ENCODE results near the gene SNX20.

Gene SNX20

GRCh38 chr16:50681021-50681885 lies at the start of gene SNX20:
TSS of gene SNX20 (minus strand) at chr16:50681312. CDS start at chr16:50677526, 3,786 bp downstream.
- no peak for DNase-seq

GRCh38 chr16:50724306-50724705 lies 43.2 kb upstream of the SNX20 start:
- DNase-seq: peak; percentile 47

- DNase-seq: no peak
These were observed 41.8 kb upstream of the SNX20 start for GRCh38 chr16:50722960-50723359.

GRCh38 chr16:50722405-50722737 lies 41.3 kb upstream of the SNX20 start:
- no peak for DNase-seq

GRCh38 chr16:50721549-50722404 lies 40.7 kb upstream of the SNX20 start:
- DNase-seq: no peak

GRCh38 chr16:50719401-50720337 lies 38.6 kb upstream of the SNX20 start:
- DNase-seq: peak; percentile 67

- DNase-seq: no peak
These were observed 37.8 kb upstream of the SNX20 start for GRCh38 chr16:50718761-50719400.

- DNase-seq: no peak
These were observed 37.1 kb upstream of the SNX20 start for GRCh38 chr16:50718061-50718760.

GRCh38 chr16:50717494-50717893 lies 36.4 kb upstream of the SNX20 start:
- no peak for DNase-seq

GRCh38 chr16:50717091-50717490 lies 36.0 kb upstream of the SNX20 start:
- no peak for DNase-seq

- DNase-seq: no peak
These were observed 31.8 kb upstream of the SNX20 start for GRCh38 chr16:50712956-50713355.

GRCh38 chr16:50712560-50712898 lies 31.4 kb upstream of the SNX20 start:
- no peak for DNase-seq

GRCh38 chr16:50711862-50712559 lies 30.9 kb upstream of the SNX20 start:
- DNase-seq: peak; percentile 28

- no peak for DNase-seq
These were observed 29.9 kb upstream of the SNX20 start for GRCh38 chr16:50711040-50711439.

GRCh38 chr16:50709980-50710379 lies 28.9 kb upstream of the SNX20 start:
- DNase-seq: no peak

- DNase-seq: no peak
These were observed 28.1 kb upstream of the SNX20 start for GRCh38 chr16:50709061-50709684.

GRCh38 chr16:50708373-50709060 lies 27.4 kb upstream of the SNX20 start:
- no peak for DNase-seq

GRCh38 chr16:50706250-50706649 lies 25.1 kb upstream of the SNX20 start:
- DNase-seq: peak; percentile 28

- no peak for DNase-seq
These were observed 24.5 kb upstream of the SNX20 start for GRCh38 chr16:50705436-50706110.
